Endothelial cell (in vitro differentiated cells): ENCODE measurements around the gene FNDC4. TPM values are rescaled to one million over a fixed set of nuclear protein-coding genes. Genes with fewer than 3 reads are reported as not detected.
A peak's percentile ranks its signal among the peaks of the same experiment; 100 is the strongest.

ENCODE experiments used
- DNase-seq: peaks from one replicate; pipeline ENCODE4 v3.0.0; 2021; ENCODE audit warnings: low spot score
- H3K27ac Mint-ChIP-seq: one replicate; pipeline ENCODE4 v1.8.0; 2021; ENCODE audit warnings: mixed read lengths, inconsistent platforms; ENCODE audit not compliant: unreplicated experiment
- H3K27me3 Mint-ChIP-seq: one replicate; pipeline ENCODE4 v1.8.0; 2021; ENCODE audit warnings: mild to moderate bottlenecking, moderate library complexity, mixed read lengths, inconsistent platforms; ENCODE audit not compliant: unreplicated experiment
- H3K36me3 Mint-ChIP-seq: one replicate; pipeline ENCODE4 v1.8.0; 2021; ENCODE audit warnings: mild to moderate bottlenecking, low read depth, mixed read lengths, inconsistent platforms; ENCODE audit not compliant: unreplicated experiment
- H3K4me1 Mint-ChIP-seq: one replicate; pipeline ENCODE4 v1.8.0; 2021; ENCODE audit warnings: mild to moderate bottlenecking, mixed read lengths, inconsistent platforms; ENCODE audit not compliant: unreplicated experiment
- H3K4me3 Mint-ChIP-seq: one replicate; pipeline ENCODE4 v1.8.0; 2021; ENCODE audit warnings: mild to moderate bottlenecking, mixed read lengths, inconsistent platforms; ENCODE audit not compliant: unreplicated experiment
- H3K9me3 Mint-ChIP-seq: one replicate; pipeline ENCODE4 v1.8.0; 2021; ENCODE audit warnings: mixed read lengths, inconsistent platforms; ENCODE audit not compliant: unreplicated experiment
- total RNA-seq: library from RNA; stranded (reverse); fragmentation: NEBNext Ultra II Directional; extraction: Animal tissue kit (Norgen Biotek cat#: 25700); gene quantifications from one replicate; pipeline ENCODE4 v1.2.1, GENCODE V29; 2021; ENCODE audit not compliant: unreplicated experiment
- TF ChIP-seq, protein P1 (sequence below): fragments of 200-600 bp; sonication (generic); IDR thresholded peaks from one replicate; pipeline ENCODE4 v1.5.0; 2021; ENCODE audit warnings: antibody characterized with exemption; ENCODE audit not compliant: unreplicated experiment

The FNDC4 gene
- total RNA-seq, 1 donor from 2014 or later, result 26.4 TPM

DNA sequence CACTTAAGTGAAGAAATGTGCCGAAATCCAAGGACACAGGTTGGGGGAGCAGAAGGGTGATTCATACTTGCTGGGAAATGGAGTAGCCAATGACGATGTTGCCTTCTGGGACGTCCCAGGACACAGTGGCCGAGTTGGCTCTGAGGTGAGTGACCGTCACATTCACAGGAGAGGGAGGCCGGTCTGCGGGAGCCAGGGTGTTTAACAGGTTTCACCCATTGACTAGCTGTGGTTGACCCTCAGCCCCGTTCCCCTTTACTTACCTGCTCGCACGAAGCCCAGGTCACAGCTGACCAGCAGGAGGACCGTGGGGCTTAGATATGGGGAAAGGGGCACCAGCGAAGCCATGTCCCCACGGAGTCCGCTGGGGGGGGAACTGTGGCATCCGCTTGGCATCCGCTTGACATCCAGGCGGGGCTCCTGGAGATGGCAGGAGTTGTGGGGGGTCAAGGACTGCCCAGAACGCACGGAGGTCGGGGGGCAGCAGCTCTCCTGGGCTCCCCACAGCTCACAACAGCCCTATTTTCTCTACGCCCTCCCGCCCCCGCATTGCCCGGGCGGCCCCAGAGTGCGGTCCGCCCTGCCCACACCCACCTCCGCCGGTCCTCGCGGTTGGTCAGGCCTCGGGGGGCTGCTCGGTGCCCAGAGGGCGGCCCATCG is 586 bp downstream of the FNDC4 start:
- H3K27me3 Mint-ChIP-seq, result peaks cover 17% of the 10 kb centered on the region
- H3K27ac Mint-ChIP-seq, result no peak overlapping the region
- H3K9me3 Mint-ChIP-seq, result no peaks in the 10 kb centered on the region
- peak; percentile 10 for DNase-seq
- TF ChIP-seq, protein P1, sequence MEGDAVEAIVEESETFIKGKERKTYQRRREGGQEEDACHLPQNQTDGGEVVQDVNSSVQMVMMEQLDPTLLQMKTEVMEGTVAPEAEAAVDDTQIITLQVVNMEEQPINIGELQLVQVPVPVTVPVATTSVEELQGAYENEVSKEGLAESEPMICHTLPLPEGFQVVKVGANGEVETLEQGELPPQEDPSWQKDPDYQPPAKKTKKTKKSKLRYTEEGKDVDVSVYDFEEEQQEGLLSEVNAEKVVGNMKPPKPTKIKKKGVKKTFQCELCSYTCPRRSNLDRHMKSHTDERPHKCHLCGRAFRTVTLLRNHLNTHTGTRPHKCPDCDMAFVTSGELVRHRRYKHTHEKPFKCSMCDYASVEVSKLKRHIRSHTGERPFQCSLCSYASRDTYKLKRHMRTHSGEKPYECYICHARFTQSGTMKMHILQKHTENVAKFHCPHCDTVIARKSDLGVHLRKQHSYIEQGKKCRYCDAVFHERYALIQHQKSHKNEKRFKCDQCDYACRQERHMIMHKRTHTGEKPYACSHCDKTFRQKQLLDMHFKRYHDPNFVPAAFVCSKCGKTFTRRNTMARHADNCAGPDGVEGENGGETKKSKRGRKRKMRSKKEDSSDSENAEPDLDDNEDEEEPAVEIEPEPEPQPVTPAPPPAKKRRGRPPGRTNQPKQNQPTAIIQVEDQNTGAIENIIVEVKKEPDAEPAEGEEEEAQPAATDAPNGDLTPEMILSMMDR, result no peak
- peak overlapping the region; percentile 87 for H3K4me3 Mint-ChIP-seq
- H3K36me3 Mint-ChIP-seq, result peaks cover 3% of the 10 kb centered on the region
- peaks cover 17% of the 10 kb centered on the region for H3K4me1 Mint-ChIP-seq

DNA sequence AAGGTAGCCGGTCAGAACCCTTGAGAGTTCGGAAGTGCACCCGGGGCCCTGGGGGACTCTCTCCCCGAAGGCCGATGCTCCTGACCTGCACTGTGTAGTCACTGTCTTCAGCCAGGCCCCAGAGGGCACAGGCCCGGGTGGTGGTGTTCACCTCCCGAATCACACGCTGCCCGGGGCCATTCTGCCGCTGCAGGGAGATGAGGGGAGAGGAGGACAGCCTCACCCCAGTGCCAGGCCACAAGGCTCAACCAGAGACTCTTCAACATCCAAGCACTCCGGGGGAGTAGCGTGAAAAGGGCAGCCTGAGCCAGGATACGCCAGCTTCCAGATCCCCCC is 1.1 kb downstream of the FNDC4 start:
- TF ChIP-seq, protein P1, result no peak
- Mint-ChIP-seq H3K27ac (no peak overlapping the region), H3K27me3 (peaks cover 17% of the 10 kb centered on the region), H3K4me3 (peak overlapping the region; percentile 87), H3K4me1 (peaks cover 18% of the 10 kb centered on the region), H3K36me3 (peaks cover 3% of the 10 kb centered on the region), H3K9me3 (no peaks in the 10 kb centered on the region)
- no peak for DNase-seq

DNA sequence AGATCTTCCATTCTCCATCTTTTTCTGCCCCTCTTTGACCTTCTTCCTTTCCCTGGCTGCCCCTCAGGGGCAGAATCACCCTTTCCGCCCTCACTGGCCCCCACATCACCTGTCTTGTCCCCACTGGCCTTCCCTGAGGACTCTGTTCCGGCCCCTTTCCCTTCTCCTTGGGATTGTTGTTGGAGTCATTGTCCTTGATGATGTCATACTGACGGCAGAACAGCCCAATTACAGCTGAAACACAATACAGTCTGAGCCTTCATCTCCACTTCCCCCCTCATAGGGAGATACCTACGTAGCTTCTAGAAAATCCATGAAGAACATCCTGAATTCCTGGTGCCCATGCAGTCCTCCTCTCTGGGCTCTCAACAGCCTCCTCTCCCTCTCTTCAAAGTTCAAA is 2.4 kb downstream of the FNDC4 start:
- Mint-ChIP-seq H3K36me3 (peaks cover 3% of the 10 kb centered on the region), H3K4me3 (no peak overlapping the region), H3K4me1 (peaks cover 21% of the 10 kb centered on the region), H3K27me3 (peaks cover 17% of the 10 kb centered on the region), H3K27ac (no peak overlapping the region), H3K9me3 (no peaks in the 10 kb centered on the region)
- no peak for DNase-seq
- TF ChIP-seq, protein P1, result no peak

DNA sequence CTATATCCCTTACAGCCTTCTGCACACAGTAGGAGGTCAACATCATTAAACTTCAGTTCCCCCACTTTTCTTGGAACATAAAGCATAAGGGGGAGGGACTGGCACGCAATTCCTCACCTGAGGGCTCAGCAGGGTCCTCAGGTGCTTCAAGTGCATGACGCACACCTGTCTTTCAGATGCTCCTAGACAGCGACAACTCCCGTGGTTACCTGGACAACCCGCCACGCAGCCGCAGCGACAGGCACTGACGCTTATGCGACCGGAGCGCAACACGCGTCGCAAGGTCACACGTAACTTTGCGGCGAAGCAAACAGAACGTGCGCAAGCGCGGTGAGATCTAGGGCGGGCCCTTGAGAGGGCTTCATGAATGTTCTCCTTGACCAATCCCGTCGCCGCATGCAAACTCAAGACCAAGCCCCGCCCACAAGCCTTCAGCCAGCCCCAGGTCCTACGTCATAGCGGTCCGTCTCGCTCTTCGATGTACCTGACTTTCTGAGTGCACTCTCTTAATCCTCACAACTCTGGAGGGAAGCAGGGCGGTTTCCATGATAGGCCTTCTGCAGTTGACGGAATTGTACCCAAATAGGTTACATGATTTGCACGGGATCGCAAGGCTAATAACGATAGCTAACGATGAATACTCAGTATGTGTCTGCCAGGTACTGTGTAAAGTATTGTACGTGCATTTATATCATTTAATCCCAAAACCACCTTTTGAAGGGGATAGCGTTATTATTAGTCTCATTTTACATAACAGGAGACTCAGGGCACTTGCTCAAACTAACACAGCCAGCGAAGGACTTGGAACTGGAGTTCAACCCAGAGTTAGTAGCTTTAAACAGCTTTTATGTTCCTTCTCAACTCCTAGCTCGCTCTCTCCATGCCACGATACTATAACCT is 5.3 kb downstream of the FNDC4 start, which contains the start of gene IFT172:
IFT172 (minus strand) TSS at position 246 of the 900 bp plus-strand sequence; CDS start at position 156, 90 bp downstream.
- peak within 1 kb of the TSS; percentile 96 for H3K4me3 Mint-ChIP-seq
- peaks cover 37% of the 10 kb centered on the region for H3K4me1 Mint-ChIP-seq
- TF ChIP-seq, protein P1, result no peak
- peak within 1 kb of the TSS; percentile 83 for H3K27ac Mint-ChIP-seq
- H3K9me3 Mint-ChIP-seq, result no peaks in the 10 kb centered on the region
- peak; percentile 94 for DNase-seq
- peaks cover 3% of the 10 kb centered on the region for H3K36me3 Mint-ChIP-seq
- peaks cover 12% of the 10 kb centered on the region for H3K27me3 Mint-ChIP-seq

DNA sequence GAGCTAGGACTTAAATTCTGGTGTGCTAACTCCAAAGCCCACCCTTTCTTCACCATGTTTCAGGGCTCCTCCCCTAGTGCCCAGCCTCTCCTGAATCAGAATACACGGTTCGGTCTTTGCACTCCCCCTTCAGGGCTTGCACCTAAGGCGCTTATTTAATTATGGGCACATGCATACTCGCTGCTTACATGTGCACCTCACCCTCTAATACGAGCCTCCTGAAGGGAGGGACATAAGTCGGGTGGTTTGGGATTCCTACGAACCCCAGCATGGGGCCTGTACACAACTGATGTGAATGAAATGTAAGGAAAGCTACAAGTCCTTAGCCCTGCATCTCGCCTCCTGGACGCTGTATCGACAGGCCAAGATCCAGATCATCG is 5.9 kb downstream of the FNDC4 start:
- H3K4me3 Mint-ChIP-seq, result peak overlapping the region; percentile 96
- peak overlapping the region; percentile 83 for H3K27ac Mint-ChIP-seq
- TF ChIP-seq, protein P1, result no peak

More for the DNA sequence above, 5.9 kb downstream of the FNDC4 start:
- peak; percentile 17 for DNase-seq
- peaks cover 40% of the 10 kb centered on the region for H3K4me1 Mint-ChIP-seq
- peaks cover 3% of the 10 kb centered on the region for H3K36me3 Mint-ChIP-seq
- H3K27me3 Mint-ChIP-seq, result peaks cover 10% of the 10 kb centered on the region
- H3K9me3 Mint-ChIP-seq, result no peaks in the 10 kb centered on the region
